GM12878 (cell line): ENCODE measurements around the gene IL11. TPM values are rescaled to one million over a fixed set of nuclear protein-coding genes. Genes with fewer than 3 reads are reported as not detected.

Source experiments
- FOXK2 ChIP-seq: fragments of 450-650 bp; IDR thresholded peaks from 2 replicates; pipeline ENCODE4 v1.6.1; 2017; ENCODE audit warnings: mild to moderate bottlenecking, moderate library complexity
- GATAD2B ChIP-seq: fragments of 450-650 bp; conservative IDR thresholded peaks from 2 replicates; pipeline ENCODE4 v1.6.1; 2017; ENCODE audit warnings: low read depth, mild to moderate bottlenecking, moderate library complexity
- KAT2A ChIP-seq: conservative IDR thresholded peaks from 2 replicates; pipeline ENCODE4 v1.6.1; 2011; ENCODE audit warnings: low read depth, low read length; ENCODE audit not compliant: control insufficient read depth
- NBN ChIP-seq: fragments of 450-650 bp; IDR thresholded peaks from 2 replicates; pipeline ENCODE4 v1.6.1; 2016
- SREBF2 ChIP-seq: IDR thresholded peaks from 2 replicates; pipeline ENCODE4 v1.6.1; 2012; ENCODE audit warnings: mild to moderate bottlenecking, low read length
- SUPT20H ChIP-seq: IDR thresholded peaks from 2 replicates; pipeline ENCODE4 v1.6.1; 2011; ENCODE audit warnings: low read depth, mild to moderate bottlenecking, low read length, moderate library complexity, borderline replicate concordance; ENCODE audit not compliant: control insufficient read depth
- SUZ12 ChIP-seq: fragments of 200-600 bp; sonication (generic); IDR thresholded peaks from one replicate; pipeline ENCODE4 v1.6.1; 2018; ENCODE audit warnings: antibody characterized with exemption, mild to moderate bottlenecking; ENCODE audit not compliant: unreplicated experiment
- YBX1 ChIP-seq: fragments of 450-650 bp; IDR thresholded peaks from 2 replicates; pipeline ENCODE4 v1.6.1; 2016; ENCODE audit warnings: antibody characterized with exemption
- ZNF24 ChIP-seq: fragments of 450-650 bp; IDR thresholded peaks from 2 replicates; pipeline ENCODE4 v1.6.1; 2017; ENCODE audit warnings: antibody characterized with exemption, mild to moderate bottlenecking
- polyA plus RNA-seq, 11 experiments: library from polyadenylated mRNA; depleted of rRNA in 4 of 11; unstranded in 6 of 11; stranded (reverse) in 5 of 11; fragments of >200 nt; fragmentation: Nextera tagmentation in 4 of 11; fragmentation: Illumina TruSeq in 1 of 11; extraction: Ambion mirVana in 4 of 11; extraction: Trizol in 1 of 11; gene quantifications; 1 replicate in 1 of 11; 2 replicates in 10 of 11; pipeline versions ENCODE4 v1.2.1 to v1.2.3, GENCODE V29; 2011 to 2016; ENCODE audit warnings: inconsistent platforms in 2 of 11, missing spikeins in 2 of 11, low read depth in 1 of 11
- total RNA-seq, 4 experiments: library from RNA; depleted of rRNA in 3 of 4; stranded (reverse); fragments of >200 nt in 3 of 4; fragmentation: Illumina TruSeq in 1 of 4; extraction: Trizol in 1 of 4; gene quantifications; 2 replicates each; pipeline versions ENCODE4 v1.2.1 to v1.2.3, GENCODE V29; 2013 to 2021
- TF ChIP-seq, protein P1 (sequence below): IDR thresholded peaks from 2 replicates; pipeline ENCODE4 v1.6.1; 2012; ENCODE audit warnings: mild to moderate bottlenecking, low read depth, low read length
- TF ChIP-seq, protein P2 (sequence below): IDR thresholded peaks from 2 replicates; pipeline ENCODE4 v1.6.1; 2012; ENCODE audit warnings: low read depth, low read length, improper control_type of control experiment
- TF ChIP-seq, protein P3 (sequence below), 3 experiments: IDR thresholded peaks in 2 of 3; conservative IDR thresholded peaks in 1 of 3; 2 replicates each; pipeline ENCODE4 v1.5.1; 2011; ENCODE audit warnings: low read depth in 3 of 3, low read length in 3 of 3, mild to moderate bottlenecking in 3 of 3, control low read depth in 2 of 3, moderate library complexity in 2 of 3, inconsistent platforms in 1 of 3, mixed read lengths in 1 of 3; ENCODE audit not compliant: control insufficient read depth in 2 of 3, insufficient read depth in 1 of 3; ENCODE audit errors: extremely low read depth in 1 of 3
- TF ChIP-seq, protein P4 (sequence below): fragments of 450-650 bp; IDR thresholded peaks from 2 replicates; pipeline ENCODE4 v1.6.1; 2017; ENCODE audit warnings: mild to moderate bottlenecking, moderate library complexity
- TF ChIP-seq, protein P5 (sequence below): fragments of 450-650 bp; formaldehyde crosslinking; IDR thresholded peaks from 2 replicates; pipeline ENCODE4 v1.4.0; 2022; ENCODE audit warnings: mild to moderate bottlenecking, moderate library complexity

The IL11 gene
- total and polyA plus RNA-seq, 10 of the 15 experiments (the other 5 are each of a cell fraction or from before 2014, with no cell fraction given), result 0.15 TPM; not detected in 9

DNA sequence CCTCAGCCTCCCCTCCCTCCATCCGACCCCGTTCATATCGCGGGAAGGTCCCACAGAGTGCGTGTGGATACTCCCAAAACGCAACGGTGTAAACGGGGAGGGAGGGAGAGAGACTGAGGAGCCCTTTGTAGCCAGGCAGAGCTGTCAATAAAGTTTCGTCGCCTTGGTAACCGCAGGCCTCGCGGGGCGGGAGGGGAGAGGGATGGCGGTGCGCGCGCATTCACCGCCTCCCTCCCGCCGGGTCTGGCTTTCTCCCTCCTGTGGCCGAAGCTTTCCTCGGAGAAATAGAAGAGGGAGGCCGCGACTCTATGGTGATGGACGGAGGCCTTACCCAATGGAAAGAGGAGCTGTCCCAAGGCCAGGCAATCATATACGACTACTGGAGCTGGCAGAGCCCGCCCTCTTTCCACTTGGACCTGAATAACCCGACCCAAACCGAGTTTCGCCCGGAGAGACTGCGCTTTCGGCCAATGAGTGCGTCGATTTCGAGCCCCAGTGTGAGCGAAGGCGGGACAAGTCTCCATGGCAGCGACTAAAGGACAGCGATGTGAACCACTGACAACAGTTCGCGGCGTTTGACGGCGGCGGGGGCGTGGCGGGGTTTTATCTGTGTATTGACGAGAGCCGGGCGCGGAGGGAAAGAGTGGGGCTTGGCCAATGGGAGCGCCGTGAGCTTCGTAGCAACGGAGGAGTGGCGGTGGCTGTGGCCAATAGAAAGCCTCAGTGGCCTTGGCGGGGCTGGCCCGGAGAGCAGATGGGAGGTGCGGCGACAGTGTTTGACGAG, 31.0 kb downstream of the IL11 start, which contains the start of gene KMT5C (continued):
- TF ChIP-seq, protein P1, sequence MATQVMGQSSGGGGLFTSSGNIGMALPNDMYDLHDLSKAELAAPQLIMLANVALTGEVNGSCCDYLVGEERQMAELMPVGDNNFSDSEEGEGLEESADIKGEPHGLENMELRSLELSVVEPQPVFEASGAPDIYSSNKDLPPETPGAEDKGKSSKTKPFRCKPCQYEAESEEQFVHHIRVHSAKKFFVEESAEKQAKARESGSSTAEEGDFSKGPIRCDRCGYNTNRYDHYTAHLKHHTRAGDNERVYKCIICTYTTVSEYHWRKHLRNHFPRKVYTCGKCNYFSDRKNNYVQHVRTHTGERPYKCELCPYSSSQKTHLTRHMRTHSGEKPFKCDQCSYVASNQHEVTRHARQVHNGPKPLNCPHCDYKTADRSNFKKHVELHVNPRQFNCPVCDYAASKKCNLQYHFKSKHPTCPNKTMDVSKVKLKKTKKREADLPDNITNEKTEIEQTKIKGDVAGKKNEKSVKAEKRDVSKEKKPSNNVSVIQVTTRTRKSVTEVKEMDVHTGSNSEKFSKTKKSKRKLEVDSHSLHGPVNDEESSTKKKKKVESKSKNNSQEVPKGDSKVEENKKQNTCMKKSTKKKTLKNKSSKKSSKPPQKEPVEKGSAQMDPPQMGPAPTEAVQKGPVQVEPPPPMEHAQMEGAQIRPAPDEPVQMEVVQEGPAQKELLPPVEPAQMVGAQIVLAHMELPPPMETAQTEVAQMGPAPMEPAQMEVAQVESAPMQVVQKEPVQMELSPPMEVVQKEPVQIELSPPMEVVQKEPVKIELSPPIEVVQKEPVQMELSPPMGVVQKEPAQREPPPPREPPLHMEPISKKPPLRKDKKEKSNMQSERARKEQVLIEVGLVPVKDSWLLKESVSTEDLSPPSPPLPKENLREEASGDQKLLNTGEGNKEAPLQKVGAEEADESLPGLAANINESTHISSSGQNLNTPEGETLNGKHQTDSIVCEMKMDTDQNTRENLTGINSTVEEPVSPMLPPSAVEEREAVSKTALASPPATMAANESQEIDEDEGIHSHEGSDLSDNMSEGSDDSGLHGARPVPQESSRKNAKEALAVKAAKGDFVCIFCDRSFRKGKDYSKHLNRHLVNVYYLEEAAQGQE, result no peak
- TF ChIP-seq SUZ12 (no peak), SUPT20H (no peak), KAT2A (no peak), FOXK2 (no peak; the same call in 1 of the 2 replicates), NBN (peak; percentile 80), ZNF24 (no peak), SREBF2 (0 out of 2 replicates have a peak, but pooled peaks have one; percentile 22), GATAD2B (0 out of 2 replicates have a peak, but pooled peaks have one; percentile 36), YBX1 (no peak)
- TF ChIP-seq, protein P2, sequence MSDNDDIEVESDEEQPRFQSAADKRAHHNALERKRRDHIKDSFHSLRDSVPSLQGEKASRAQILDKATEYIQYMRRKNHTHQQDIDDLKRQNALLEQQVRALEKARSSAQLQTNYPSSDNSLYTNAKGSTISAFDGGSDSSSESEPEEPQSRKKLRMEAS, result no peak
- TF ChIP-seq, protein P3, sequence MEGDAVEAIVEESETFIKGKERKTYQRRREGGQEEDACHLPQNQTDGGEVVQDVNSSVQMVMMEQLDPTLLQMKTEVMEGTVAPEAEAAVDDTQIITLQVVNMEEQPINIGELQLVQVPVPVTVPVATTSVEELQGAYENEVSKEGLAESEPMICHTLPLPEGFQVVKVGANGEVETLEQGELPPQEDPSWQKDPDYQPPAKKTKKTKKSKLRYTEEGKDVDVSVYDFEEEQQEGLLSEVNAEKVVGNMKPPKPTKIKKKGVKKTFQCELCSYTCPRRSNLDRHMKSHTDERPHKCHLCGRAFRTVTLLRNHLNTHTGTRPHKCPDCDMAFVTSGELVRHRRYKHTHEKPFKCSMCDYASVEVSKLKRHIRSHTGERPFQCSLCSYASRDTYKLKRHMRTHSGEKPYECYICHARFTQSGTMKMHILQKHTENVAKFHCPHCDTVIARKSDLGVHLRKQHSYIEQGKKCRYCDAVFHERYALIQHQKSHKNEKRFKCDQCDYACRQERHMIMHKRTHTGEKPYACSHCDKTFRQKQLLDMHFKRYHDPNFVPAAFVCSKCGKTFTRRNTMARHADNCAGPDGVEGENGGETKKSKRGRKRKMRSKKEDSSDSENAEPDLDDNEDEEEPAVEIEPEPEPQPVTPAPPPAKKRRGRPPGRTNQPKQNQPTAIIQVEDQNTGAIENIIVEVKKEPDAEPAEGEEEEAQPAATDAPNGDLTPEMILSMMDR (IDR thresholded peaks at IDR 0.05 in 2 of 3, conservative IDR thresholded peaks at IDR 0.05 in 1 of 3; ENCODE audit: control insufficient read depth in 2 of 3, extremely low read depth in 1 of 3, insufficient read depth in 1 of 3, low read depth in 3 of 3, low read length in 3 of 3), result peak; percentile 11 to 19 (median 14); a peak in 3 of 6 replicates
- TF ChIP-seq, protein P4, sequence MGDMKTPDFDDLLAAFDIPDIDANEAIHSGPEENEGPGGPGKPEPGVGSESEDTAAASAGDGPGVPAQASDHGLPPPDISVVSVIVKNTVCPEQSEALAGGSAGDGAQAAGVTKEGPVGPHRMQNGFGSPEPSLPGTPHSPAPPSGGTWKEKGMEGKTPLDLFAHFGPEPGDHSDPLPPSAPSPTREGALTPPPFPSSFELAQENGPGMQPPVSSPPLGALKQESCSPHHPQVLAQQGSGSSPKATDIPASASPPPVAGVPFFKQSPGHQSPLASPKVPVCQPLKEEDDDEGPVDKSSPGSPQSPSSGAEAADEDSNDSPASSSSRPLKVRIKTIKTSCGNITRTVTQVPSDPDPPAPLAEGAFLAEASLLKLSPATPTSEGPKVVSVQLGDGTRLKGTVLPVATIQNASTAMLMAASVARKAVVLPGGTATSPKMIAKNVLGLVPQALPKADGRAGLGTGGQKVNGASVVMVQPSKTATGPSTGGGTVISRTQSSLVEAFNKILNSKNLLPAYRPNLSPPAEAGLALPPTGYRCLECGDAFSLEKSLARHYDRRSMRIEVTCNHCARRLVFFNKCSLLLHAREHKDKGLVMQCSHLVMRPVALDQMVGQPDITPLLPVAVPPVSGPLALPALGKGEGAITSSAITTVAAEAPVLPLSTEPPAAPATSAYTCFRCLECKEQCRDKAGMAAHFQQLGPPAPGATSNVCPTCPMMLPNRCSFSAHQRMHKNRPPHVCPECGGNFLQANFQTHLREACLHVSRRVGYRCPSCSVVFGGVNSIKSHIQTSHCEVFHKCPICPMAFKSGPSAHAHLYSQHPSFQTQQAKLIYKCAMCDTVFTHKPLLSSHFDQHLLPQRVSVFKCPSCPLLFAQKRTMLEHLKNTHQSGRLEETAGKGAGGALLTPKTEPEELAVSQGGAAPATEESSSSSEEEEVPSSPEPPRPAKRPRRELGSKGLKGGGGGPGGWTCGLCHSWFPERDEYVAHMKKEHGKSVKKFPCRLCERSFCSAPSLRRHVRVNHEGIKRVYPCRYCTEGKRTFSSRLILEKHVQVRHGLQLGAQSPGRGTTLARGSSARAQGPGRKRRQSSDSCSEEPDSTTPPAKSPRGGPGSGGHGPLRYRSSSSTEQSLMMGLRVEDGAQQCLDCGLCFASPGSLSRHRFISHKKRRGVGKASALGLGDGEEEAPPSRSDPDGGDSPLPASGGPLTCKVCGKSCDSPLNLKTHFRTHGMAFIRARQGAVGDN, result no peak
- TF ChIP-seq, protein P5, sequence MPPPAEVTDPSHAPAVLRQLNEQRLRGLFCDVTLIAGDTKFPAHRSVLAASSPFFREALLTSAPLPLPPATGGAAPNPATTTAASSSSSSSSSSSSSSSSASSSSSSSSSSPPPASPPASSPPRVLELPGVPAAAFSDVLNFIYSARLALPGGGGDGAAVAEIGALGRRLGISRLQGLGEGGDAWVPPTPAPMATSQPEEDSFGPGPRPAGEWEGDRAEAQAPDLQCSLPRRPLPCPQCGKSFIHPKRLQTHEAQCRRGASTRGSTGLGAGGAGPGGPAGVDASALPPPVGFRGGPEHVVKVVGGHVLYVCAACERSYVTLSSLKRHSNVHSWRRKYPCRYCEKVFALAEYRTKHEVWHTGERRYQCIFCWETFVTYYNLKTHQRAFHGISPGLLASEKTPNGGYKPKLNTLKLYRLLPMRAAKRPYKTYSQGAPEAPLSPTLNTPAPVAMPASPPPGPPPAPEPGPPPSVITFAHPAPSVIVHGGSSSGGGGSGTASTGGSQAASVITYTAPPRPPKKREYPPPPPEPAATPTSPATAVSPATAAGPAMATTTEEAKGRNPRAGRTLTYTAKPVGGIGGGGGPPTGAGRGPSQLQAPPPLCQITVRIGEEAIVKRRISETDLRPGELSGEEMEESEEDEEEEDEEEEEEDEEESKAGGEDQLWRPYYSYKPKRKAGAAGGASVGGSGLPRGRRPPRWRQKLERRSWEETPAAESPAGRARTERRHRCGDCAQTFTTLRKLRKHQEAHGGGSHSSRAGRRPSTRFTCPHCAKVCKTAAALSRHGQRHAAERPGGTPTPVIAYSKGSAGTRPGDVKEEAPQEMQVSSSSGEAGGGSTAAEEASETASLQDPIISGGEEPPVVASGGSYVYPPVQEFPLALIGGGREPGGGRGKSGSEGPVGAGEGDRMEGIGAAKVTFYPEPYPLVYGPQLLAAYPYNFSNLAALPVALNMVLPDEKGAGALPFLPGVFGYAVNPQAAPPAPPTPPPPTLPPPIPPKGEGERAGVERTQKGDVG, result no peak
